HG03280 (cell line): ENCODE results near the gene APOL4.
"Not testable (repeated sequence)": the region's sequence is repeated elsewhere in the genome, so short reads cannot be mapped to it uniquely, and the experiment has no call there.

Source experiments
- ATAC-seq: cut with Tn5 transposase; IDR thresholded peaks from one replicate; pipeline ENCODE4 v1.9.1; 2021; ENCODE audit warnings: mild to moderate bottlenecking, moderate library complexity; ENCODE audit not compliant: unreplicated experiment

APOL4 gene

GRCh38 chr22:36156119-36156514, 45.5 kb downstream of the APOL4 start:
- ATAC-seq, result no peak

GRCh38 chr22:36155702-36156101, 45.9 kb downstream of the APOL4 start:
- no peak for ATAC-seq

- ATAC-seq, result no peak
These were observed 47.1 kb downstream of the APOL4 start for GRCh38 chr22:36154423-36154945.

DNA sequence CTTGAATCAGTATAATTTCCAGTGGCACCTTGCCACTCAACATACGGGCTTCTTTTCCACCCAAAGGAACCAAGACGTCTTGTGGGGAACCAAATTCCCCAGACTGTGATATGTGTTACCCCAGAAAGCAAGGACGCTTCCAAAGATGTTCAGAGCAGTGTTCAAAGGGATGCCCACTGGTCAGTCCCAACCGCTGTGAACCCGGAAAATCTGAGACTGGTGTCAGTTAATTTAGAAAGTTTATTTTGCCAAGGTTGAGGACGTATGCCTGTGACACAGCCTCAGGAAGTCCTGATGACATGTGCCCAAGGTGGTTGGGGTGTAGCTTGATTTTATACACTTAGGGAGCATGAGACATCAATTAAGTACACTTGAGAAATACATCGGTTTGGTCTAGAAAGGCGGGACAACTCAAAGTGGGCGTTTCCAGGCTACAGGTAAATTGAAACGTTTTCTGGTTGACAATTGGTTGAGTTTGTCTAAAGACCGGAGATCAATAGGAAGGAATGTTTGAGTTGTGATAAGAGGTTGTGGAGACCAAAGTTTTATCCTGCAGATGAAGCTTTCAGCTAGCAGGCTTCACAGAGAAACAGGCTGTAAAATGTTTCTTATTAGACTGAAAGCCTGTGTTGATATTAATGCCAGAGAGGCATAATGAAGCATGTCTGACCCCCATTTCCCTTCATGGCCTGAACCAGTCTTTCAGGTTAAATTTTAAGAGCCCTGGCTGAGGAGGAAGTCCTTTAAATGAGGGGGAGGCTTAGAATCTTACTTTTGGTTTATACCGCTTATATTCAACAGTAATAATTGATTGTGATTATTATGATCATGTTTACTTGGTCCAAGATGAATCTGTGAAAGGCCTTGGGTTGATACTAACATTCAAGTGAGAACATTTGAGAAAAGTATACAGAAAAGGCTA, 47.8 kb downstream of the APOL4 start:
- no peak for ATAC-seq

DNA sequence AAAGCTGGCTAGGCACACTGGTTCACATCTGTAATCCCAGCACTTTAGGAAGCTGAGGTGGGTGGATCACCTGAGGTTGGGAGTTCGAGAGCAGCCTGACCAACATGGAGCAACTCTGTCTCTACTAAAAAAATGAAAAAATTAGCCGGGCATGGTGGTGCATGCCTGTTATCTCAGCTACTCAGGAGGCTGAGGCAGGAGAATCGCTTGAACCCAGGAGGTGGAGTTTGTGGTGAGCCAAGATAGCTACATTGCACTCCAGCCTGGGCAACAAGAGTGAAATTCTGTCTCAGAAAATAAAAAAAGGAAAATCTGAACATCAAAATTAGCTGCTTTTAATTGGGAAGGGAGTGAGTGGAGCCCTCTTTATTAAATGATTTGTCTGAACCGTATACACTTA, 48.8 kb downstream of the APOL4 start:
- not testable (repeated sequence) for ATAC-seq

DNA sequence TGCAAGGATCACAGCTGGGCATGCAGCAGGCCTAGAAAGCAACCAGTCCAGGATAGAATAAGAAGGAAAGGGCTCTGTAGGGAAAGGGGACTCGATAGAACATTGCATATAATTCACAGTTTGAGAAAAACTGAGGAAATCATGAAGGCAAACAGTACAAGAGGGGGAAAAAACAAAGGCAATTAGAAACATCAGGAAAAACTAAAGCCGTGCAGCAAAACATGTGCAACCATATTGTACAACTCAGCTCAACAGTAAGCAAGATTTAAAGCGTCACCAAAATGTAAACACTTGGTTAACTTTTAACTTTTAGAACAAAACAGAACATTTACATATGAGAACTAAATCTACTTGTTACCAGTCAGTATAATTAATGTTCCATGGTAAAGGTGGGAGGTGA, 49.5 kb downstream of the APOL4 start:
- ATAC-seq, result no peak

GRCh38 chr22:36151006-36151595, 50.5 kb downstream of the APOL4 start:
- ATAC-seq, result no peak

DNA sequence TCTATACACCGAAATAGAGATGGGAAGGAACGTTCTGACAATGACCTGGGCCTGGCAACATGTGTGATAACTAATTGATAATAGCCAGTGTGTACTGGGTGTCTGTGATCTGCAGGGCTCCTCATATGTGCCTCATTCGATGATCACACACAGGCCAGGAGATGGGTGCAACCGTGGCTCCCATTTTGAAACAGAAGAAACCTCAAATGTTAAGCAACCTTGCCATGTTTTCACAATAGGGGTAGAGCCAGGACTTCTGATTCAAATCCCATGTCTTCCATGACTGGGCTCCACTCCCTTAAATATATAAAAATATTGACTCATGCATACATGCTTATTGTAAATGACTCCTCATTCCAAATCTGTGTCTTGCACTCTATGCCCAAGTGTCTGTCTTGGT, 52.2 kb downstream of the APOL4 start:
- no peak for ATAC-seq

DNA sequence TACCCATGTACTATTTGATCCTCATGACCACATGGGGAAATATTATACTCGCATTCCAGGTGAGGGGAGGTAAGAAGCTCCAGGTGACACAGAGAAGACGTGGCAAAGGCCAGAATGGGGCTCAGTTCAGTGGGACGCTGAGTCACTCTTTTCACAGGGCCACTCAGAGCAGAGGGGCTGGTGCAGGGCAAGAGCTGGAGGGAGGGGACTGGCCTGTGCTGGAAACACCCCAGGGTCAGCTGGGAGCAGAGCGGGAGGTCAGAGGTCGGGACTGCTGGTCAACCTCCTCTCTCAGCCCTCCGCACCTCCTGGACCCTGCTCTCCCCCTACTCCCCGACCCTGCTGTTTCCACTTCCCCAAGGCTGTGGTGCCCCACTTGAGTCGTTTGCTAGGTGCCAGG, 53.2 kb downstream of the APOL4 start:
- no peak for ATAC-seq

DNA sequence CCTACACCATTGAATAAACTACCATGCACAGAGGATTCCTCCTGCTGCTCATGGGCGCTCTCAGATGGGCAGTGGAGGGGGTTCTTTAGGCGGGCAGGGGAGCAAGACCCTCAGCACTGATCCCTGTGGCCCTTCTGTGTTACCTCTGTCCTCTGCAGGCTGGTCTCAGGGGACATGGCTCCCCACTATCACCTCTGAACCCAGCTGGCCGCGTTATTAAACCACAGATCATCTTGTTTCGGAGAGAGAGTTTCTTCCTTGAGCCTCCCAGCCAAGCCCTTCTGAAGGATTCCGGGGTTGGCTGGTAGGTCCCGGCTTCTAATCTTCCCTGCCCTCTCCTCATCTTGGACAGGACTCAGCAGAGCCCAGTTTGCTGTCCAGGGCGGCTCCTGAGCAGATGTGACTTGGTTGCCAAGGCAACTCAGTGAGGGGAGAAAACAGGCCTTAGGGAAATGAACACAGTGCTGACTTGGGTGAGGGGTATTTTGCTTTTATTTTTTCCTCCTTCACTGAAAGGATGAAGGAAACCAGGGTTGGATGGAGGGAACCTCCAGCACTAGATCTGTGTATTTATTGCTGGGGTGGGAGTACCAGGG, 54.3 kb downstream of the APOL4 start:
- no peak for ATAC-seq

GRCh38 chr22:36145881-36146280, 55.7 kb downstream of the APOL4 start:
- ATAC-seq, result no peak

GRCh38 chr22:36144886-36145541, 56.6 kb downstream of the APOL4 start:
- ATAC-seq, result no peak

DNA sequence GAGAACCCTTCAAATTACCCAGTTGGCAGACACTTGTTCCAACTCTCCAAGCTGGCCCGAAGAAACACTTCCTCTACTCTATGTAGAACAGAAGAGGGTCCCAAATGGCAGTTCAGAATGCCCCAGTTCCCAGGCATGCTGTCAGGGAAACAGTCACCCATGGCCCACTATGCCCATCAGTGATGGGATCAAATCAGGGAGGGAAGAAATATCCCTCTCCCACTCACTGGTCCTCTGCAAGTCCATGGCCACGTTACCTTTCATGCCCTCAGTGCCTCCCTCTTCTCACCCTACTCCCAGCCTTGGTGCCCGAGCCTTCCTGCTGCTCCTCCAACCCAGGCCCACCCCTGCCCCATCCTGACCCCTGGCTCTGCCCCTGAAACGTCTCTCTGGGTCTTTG, 57.7 kb downstream of the APOL4 start:
- ATAC-seq, result no peak

DNA sequence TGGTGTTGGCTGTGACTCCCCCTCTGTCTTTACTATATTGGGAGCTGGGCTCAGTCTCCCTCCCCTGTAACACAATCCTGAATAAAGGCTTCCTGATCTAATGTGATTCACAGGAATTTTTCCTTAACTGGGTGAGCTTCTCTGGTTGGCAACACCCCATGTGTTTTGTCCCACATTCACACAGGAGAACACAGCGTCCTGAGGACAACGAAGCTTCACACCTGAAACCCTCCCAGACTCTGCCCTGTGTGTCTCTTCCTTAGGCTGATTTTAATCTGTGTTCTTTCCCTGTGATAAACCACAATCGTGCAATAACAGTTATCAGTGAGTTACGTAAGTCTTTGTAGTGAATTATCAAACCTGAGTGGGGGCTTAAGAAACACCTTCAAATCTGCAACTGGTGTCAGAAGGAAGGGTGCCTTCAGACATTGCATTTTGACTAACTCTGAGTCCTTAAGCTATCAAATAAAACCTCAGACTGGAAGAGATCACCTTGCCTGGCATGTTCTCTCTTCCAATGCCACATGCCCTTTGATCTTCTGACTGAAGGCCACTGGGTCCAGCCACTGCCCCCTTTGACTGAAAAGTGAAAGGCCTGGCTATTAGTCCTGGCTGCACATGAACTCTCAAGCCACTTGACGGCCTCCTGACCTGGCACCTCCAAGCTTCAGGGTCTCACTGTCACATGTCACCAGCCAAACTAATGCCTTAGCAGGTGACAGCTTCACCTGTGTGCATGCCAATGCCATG, 58.4 kb downstream of the APOL4 start:
- ATAC-seq, result no peak

DNA sequence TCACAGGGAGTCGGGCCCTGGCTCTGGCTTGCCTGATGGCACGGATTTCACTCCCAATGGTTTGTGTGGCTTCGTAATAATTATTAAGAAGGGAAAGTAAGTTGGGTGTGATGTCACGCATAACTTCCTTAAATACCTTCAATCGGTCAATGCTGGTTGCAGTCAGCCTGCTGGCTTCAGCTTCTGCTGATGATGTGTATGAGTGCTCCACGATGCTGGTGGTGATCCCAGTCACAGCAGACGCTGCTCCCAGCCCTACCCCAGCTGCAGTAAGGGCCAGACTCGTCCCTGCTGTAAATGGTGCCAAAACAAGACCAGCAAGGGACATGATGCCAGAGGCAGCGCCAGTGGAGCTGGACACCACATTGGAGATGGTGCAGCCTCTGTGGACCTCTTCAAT, 60.1 kb downstream of the APOL4 start:
- no peak for ATAC-seq
